NCI-H2171 treated with DMSO at 0.1 percent for 48 hours (cell line): ENCODE measurements around the gene MAP1LC3C.
"Not testable (repeated sequence)": the region's sequence is repeated elsewhere in the genome, so short reads cannot be mapped to it uniquely, and the experiment has no call there.

Experiments used
- DNase-seq: peaks from one replicate; lab custom pipeline; 2025; lab: John Stamatoyannopoulos, UW

Gene MAP1LC3C

DNA sequence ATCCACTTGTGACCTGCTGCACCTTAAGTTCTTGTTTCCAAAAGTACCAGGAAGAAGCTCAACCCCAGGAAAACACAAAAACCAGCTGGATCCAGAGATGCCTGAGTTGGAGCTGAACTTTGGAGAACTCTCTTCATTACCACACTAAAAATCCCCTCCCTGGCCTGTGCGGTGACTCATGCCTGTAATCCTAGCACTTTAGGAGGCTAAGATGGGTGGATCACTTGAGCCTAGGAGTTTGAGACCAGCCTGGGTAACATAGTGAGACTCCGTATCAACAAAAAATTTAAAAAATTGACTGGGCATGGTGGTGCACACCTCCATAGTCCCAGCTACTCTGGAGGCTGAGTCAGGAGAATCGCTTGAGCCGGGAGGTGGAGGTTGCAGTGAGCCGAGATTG lies 6.2 kb downstream of the MAP1LC3C start:
- no peak for DNase-seq

DNA sequence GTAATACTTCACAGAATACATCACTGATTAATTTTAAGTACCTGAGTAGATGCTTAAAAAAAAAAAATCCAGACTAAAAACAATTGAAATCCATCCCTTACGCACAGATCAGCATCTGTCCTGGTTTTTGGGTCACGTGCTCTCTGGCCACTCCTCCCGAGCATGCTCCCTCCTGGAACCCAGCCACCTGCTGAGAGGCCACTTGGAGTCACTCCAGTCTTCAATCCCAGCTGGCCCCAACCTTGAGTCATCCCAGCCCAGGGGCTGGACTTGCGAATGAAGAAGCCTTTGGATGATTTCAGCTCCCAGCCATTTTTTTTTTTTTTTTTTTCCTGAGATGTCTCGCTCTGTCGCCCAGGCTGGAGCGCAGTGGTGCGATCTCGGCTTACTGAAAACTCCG lies 8.9 kb downstream of the MAP1LC3C start:
- peak; percentile 73 for DNase-seq

- DNase-seq, result not testable (repeated sequence)
Measured at GRCh38 chr1:241988389-241988930, 10.4 kb downstream of the MAP1LC3C start.

GRCh38 chr1:241985787-241986186 lies 13.1 kb downstream of the MAP1LC3C start:
- no peak for DNase-seq

GRCh38 chr1:241979926-241980325 lies 19.0 kb downstream of the MAP1LC3C start:
- peak; percentile 13 for DNase-seq

GRCh38 chr1:241979071-241979470 lies 19.8 kb downstream of the MAP1LC3C start:
- no peak for DNase-seq

DNA sequence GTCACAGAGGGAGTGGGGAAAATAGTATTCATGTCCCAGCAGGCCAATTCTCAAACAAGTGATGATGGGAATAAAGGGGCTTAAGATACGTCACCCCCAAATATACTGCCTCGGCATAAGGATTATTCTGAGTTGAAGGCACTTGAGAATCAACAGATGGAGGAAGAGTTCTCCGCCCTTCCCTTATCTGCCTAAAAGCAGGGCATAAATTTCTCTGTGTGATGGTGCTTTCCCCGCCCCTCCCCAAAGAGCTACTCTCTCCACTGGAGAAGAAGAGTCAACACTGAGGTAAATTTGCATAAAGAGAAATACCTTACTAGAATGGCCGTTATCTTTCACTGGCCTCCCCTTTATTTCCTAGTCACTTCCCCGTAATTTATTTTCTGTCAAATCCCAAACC lies 22.7 kb downstream of the MAP1LC3C start:
- DNase-seq, result no peak

DNA sequence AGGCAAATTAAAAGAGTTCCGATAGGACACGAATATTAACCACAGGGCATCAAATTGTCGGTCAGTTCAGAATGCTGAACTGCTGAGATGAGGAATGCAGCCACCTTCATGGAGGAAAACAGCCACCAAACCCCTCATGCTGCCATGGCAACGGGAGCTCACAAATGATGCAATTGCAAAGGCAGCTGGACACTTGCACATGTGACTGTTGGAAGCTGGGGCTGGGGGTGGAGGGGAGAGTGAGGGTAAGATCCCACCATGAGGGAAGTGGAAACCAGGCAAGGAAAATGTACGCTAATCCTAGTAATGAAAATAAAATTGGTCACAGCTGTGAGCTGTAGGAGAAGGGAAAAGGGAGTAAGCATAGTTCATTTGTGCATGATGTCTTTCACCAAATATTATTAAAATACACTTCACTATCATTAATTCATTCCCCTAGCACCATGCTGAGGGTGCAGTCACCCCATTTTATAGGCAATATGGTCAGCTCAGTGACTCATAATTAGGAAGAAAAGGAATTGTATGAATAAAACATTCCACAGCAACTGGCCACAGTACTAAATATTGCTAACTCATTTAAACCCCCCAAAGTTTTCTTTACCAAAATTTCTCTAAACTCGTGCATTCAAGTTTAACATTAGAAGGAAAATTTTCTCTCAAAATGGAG lies 26.1 kb downstream of the MAP1LC3C start:
- no peak for DNase-seq

- DNase-seq, result no peak
Measured at GRCh38 chr1:241968611-241969010, 30.3 kb downstream of the MAP1LC3C start.

GRCh38 chr1:241964550-241965282 lies 34.2 kb downstream of the MAP1LC3C start:
- no peak for DNase-seq

- no peak for DNase-seq
Measured at GRCh38 chr1:241963722-241964121, 35.2 kb downstream of the MAP1LC3C start.

DNA sequence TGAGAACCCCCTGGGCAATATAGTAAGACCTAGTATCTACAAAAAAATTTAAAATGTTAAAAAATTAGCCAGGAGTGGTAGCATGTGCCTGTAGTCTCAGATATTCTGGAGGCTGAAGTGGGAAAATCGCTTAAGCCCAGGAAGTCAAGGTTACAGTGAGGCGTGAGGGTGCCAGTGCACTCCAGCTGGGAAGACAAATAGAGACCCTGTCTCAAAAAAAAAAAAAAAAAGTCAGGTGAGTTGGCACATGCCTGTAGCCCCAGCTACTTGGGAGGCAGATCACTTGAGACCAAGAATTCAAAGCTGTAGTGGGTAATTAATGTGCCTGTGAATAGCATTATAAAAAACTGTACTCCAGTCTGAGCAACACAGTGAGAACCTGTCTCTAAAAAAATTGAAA lies 36.7 kb downstream of the MAP1LC3C start:
- DNase-seq, result peak; percentile 43

- no peak for DNase-seq
Measured at GRCh38 chr1:241957692-241958494, 41.0 kb downstream of the MAP1LC3C start, which contains the start of gene BECN2. Gene BECN2, plus strand, starts transcription at chr1:241957767. Its CDS starts 0 bp downstream, at chr1:241957767.

DNA sequence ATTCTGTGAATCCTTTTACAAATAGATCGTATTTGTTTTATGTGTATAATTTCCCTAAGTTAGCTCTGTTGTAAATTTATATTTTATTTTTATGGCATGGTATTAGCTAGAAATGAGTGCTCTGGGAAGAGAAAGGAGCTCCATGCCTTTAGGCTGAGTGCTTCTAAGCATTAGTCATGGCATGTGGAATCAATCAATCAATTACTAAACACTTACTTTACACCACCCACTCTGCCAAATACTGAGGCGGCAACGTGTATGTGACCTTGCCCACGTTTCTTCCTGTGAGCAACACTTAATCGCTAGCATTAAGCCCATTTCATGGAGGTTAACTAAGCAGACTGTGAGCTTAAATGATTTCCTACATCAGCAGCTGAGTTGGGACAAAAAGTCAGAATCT lies 48.5 kb downstream of the MAP1LC3C start:
- no peak for DNase-seq

GRCh38 chr1:241947354-241947753 lies 51.5 kb downstream of the MAP1LC3C start:
- no peak for DNase-seq
